Neural cell (in vitro differentiated cells): ENCODE results near the gene ZBTB17.

Experiments used
- CTCF ChIP-seq: fragments of 450-650 bp; IDR thresholded peaks from 2 replicates; pipeline ENCODE4 v1.5.1; 2014; ENCODE audit warnings: antibody characterized with exemption, mild to moderate bottlenecking, moderate library complexity; ENCODE audit not compliant: poor library complexity, severe bottlenecking
- EZH2 ChIP-seq: fragments of 200-600, 300-800 bp; shearing (Covaris generic), sonication (generic); IDR thresholded peaks from 2 replicates; pipeline ENCODE4 v1.6.1; 2014; ENCODE audit warnings: antibody characterized with exemption, low read length, borderline replicate concordance, mild to moderate bottlenecking; ENCODE audit not compliant: insufficient read depth, poor library complexity, severe bottlenecking

- TF ChIP-seq CTCF (no peak), EZH2 (no peak)
Measured at GRCh38 chr1:15989776-15990175, 13.9 kb upstream of the ZBTB17 start.
